Measurements from ENCODE around the gene SMARCAL1.

The SMARCAL1 gene

GRCh38 chr2:216477283-216478035 is 65.2 kb downstream of the SMARCAL1 start:
- DNase-seq: no peak

DNA sequence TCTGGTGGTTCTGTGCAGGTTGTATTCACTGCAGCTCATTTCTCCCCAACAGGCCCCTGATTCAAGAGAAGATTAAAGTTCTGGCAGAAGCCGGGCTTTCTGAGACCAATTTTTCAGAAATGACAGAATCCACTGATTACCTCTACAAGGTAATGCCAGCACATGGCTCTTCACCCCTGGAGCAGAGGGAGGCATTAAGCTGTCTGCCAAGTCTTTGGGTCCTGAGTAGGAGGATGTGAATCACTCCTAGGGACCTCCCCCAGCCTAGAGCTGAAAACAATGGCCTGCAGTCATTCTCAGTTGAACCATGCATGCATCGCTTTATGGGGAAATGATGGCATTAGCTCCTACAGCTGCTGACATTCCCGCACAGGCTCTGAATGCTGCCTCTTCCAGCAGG is 65.9 kb downstream of the SMARCAL1 start:
- no peak for DNase-seq

GRCh38 chr2:216478791-216479190 is 66.5 kb downstream of the SMARCAL1 start:
- DNase-seq: no peak

DNA sequence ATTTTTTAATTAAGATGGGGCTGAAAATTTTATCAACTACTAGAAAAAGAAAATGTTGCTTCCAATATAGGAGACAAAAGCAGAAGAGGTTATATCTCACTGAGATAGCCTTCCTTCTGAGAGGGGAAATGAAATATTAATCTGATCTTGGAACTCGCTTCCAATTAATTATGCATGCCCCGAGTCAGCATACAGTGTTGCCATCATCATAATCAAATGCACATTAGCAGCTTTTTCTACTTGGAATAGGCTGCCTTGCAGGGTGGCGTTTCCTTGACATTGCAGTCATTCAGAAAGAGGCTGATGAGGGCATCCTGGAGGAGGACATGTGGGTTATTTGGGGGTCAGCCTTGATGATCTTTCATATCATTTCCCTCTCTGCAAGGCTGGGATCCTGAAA is 67.9 kb downstream of the SMARCAL1 start:
- no peak for DNase-seq

DNA sequence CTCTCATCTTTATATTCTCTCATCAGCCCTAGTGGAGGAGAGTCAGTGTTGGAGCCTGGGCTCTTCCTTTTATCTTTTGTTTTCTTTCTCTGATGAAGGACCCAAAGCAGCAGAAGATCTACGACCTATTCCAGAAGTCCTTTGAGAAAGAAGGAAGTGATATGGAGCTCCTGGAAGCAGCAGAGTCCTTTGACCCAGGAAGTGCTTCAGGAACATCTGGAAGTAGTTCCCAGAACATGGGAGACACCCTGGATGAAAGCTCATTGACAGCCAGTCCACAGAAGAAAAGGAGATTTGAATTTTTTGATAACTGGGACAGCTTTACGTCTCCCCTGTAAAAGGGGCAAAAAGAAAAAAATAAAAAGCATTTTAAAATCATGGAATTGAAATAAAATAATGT is 70.4 kb downstream of the SMARCAL1 start:
- DNase-seq: no peak

DNA sequence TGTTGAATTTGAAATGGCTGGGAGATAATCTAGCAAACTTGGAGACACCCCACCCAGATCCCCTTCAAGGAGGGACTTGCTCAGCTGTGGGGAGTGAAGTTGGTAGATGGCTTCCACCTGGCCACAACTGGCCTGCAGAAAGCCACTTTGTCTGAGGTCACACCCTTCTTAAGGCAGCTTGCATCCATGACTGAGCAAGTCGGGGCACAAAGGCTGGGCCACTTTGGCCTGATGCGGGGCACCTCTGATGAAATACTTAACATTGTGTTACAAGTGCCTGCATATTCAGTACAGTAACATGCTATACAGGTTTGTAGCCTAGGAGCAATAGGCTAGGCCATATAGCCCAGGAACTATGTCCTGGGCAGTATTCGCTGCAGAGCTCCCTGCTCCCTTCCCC is 73.0 kb downstream of the SMARCAL1 start:
- no peak for DNase-seq

- DNase-seq: no peak
These were observed 73.5 kb downstream of the SMARCAL1 start for GRCh38 chr2:216485745-216486144.

DNA sequence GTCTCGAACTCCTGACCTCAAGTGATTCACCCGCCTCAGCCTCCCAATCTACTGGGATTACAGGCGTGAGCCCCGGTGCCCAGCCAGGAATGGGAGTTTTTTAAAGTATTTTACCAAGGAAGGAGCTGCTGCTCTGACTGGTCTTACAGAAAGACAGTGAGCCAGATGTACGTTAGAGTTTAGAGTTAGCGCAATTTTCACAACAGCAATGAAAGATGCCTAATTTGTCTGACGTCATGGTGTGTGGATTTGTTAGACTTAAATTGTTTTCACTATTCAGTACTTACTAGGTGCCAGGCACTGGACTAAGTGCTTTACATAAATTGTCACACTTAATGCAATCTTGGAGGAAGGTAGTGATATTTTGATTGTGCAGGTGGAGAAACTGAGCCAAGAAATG is 74.0 kb downstream of the SMARCAL1 start:
- DNase-seq: no peak

GRCh38 chr2:216486708-216487107 is 74.4 kb downstream of the SMARCAL1 start:
- DNase-seq: no peak

- DNase-seq: no peak
These were observed 77.8 kb downstream of the SMARCAL1 start for GRCh38 chr2:216490061-216490460.

DNA sequence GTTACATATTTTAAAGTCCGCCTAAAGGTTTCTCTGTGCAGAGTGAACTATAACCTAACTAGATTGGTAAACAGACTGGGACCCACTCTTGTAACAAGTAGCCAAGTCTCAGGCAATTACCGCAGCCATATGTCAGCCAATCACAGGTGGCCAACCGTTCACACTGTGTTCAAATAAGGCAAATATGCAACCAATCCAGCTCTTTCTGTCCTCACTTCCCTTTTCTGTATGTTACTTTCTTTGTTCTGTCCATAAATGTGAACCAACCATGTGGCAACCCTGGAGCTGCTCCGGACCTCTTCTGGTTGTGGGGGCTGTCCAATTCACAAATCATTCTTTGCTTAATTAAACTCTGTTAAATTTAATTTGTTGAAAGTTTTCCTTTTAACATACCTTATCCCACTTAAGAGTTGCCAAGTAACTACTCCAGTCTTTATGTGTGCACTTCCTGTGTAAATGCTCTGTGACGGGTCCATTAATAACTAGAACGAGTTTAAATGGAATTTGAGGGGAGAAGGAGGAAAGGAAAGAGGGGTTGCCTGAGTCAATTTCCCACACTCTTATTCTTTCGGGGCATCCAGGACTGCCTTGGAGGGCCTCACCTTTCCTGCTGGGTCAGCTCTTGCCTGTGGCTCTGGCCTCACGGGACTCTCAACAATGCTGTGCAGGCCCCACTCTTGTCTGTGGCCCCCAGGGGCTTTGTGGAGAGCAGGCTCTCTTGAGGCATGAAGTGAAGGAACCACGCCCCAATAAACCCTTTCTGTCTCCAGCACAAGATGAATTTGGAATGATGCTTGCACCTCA is 79.7 kb downstream of the SMARCAL1 start:
- DNase-seq: peak; percentile 8

DNA sequence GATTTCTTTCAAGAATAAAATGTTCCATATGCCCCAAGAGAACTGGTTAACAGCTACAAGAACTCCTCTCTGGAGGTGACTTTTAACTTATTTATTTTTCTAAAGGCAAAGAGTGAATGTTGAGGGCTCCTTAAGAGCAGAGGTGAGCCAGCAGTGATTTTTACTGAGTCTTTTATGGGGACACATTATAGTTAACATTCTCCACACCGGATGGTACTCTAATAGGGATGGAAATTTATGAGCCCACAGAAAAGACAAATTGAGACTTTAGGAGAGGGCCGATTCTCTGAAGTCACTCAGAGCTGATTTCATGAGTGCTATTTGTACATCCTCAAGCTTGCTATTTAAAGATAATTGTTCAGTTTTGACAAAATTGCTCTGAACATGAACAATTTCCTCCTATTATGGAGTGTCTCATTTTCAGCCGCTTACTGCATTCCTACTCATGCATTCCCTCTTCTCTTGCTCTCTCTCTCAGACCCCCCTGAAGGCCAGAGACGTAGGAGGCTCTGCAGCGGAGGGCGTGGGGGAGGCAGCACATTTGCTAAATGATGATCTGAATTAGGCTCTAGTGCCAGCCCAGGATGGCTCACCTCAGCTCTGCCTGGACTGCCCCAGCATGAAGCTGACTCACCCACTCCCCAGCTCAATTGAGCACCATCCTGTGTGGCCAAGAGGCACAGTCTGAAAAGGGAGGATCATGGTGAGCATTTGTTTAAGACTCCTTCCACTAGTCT is 80.5 kb downstream of the SMARCAL1 start:
- DNase-seq: no peak

- no peak for DNase-seq
These were observed 81.0 kb downstream of the SMARCAL1 start for GRCh38 chr2:216493334-216493685.

- DNase-seq: no peak
These were observed 83.4 kb downstream of the SMARCAL1 start for GRCh38 chr2:216495656-216496055.

GRCh38 chr2:216497382-216498069 is 85.2 kb downstream of the SMARCAL1 start:
- no peak for DNase-seq

- no peak for DNase-seq
These were observed 85.7 kb downstream of the SMARCAL1 start for GRCh38 chr2:216498070-216498378.

DNA sequence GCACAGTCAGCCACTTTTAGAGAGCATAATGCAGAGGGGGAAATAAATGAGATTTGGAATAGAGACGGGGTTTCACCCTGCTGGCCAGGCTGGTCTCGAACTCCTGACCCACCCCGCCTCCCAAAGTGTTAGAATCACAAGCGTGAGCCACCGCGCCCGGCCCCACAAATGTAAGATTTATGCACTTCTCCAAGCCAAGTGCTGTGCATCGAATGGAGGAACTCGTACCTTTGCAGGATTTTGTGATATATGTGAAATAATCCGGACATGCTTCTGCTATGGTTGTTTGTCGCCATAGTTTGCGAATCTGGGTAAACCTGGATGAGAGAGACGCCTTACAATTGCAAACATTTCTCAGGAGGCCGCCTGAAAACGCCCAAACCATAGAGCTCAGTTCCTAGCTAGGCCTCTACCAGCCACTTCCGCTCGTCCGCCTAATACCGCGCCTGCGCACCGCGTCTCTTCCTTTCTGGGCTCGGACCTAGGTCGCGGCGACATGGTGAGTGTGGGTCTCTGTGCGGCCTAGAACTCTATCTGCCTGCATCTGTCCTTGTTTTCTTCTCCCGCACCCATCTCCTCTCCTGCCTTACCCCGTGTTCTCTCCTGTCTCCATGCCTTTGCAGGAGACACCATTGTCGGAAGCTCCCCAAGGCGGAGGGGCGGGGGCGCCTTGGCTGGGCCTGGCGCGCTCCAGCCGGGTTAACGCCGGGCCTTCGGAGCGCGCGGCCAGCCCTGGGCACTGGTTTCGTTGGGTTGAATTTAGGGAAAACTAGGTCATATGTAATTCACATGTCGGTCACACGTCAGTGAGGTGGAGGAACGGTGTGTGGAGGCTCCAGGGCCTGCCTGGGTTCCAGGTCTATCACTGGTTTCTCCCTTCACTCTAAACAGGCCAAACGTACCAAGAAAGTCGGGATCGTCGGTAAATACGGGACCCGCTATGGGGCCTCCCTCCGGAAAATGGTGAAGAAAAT is 86.4 kb downstream of the SMARCAL1 start, which contains the start of gene RPL37A:
TSS of gene RPL37A (plus strand) at position 466 of the 974 bp plus-strand sequence. CDS start at position 497, 31 bp downstream.
- peak; percentile 94 for DNase-seq

GRCh38 chr2:216499641-216500218 is 87.4 kb downstream of the SMARCAL1 start:
- DNase-seq: no peak

GRCh38 chr2:216500572-216500971 is 88.3 kb downstream of the SMARCAL1 start:
- no peak for DNase-seq

DNA sequence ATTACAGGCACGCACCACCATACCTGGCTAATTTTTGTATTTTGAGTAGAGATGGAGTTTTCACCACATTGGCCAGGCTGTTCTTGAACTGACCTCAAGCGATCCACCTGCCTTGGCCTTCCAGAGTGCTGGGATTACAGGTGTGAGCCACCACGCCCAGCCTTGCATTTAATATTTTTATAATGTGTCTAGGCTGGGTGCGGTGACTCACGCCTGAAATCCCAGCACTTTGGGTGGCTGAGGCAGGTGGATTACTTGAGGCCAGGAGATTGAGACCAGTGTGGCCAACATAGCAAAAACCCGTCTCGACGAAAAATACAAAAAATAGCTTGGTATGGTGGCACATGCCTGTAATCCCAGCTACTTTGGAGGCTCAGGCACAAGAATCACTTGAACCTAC is 89.6 kb downstream of the SMARCAL1 start:
- DNase-seq: no peak

DNA sequence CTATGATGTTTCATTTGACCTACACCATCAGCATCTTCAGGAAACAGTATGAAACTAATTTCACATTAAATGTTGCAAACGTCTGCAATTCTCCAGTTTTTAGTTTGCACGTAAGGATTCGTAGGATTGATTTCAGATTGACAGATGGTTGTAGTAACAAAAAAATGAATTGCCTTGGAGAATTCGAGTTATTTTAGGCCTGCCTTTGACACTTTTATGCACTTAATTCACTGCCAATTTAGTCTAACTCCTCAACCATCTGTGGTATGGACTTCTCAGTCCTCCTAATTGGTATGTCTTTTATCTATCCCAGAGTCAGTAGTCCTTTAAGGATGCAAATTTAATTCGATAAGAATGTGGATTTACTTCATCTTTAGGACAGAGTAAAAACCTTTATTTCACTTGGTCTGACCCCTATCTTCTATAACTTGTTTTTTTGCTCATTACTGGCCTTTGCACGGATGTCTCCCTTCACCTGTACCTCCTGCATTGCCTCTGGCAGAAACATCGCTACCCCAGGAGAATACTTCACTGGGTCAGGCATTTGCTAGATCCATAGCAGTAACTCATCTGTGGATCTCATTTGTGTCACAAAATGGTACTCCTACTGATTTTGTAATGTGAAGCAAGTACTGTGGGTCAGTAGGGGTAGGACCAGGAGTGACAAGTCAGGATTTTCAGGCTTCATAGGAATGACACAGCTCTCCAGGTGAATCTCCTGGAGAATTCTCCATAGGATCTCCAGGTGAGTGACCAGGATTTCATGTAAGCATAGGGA is 90.3 kb downstream of the SMARCAL1 start:
- no peak for DNase-seq
